ENCODE results near the gene HOXA7. TPM values are rescaled to one million over a fixed set of nuclear protein-coding genes. Genes with fewer than 3 reads are reported as not detected.
A peak's percentile ranks its signal among the peaks of the same experiment; 100 is the strongest.

HOXA7 gene
- total RNA-seq, 1 experiment from 2014 or later: 0.56 TPM

GRCh38 chr7:27185013-27185853, 28.8 kb upstream of the HOXA7 start, which contains the start of gene HOXA11:
Gene HOXA11, minus strand, starts transcription at chr7:27185232. Its CDS starts 88 bp downstream, at chr7:27185144.
- DNase-seq (ENCODE audit: low spot score): no peak
- Histone ChIP-seq H3K36me3 (ENCODE audit: insufficient read depth, low read length, poor library complexity, severe bottlenecking) (no peaks in the 10 kb centered on the region), H3K9me3 (ENCODE audit: low read depth, low read length, poor library complexity, severe bottlenecking) (no peaks in the 10 kb centered on the region), H3K4me3 (ENCODE audit: low read depth, low read length, poor library complexity, severe bottlenecking) (peak within 1 kb of the TSS; percentile 24), H3K27ac (ENCODE audit: low read depth, low read length, poor library complexity, severe bottlenecking) (no peak within 1 kb of the TSS), H3K27me3 (replicated peaks; ENCODE audit: insufficient read depth, low read depth, low read length, poor library complexity) (peaks cover 99% of the 10 kb centered on the region), H3K4me1 (ENCODE audit: insufficient read depth, low read length, poor library complexity, severe bottlenecking) (no peaks in the 10 kb centered on the region)
- no peak for TF ChIP-seq CTCF (conservative IDR thresholded peaks at IDR 0.05; ENCODE audit: low read depth, low read length)
- TF ChIP-seq EZH2 (IDR thresholded peaks at IDR 0.05; ENCODE audit: borderline replicate concordance, low read depth, low read length, poor library complexity, severe bottlenecking): no peak
- intact Hi-C loops (cut with micrococcal nuclease; ENCODE audit: unreplicated experiment): no loop called here
- CTCF ChIA-PET: no interaction called here
- POLR2A ChIA-PET (ENCODE audit: low non-redundant PET): no interaction called here
- no TSS peak for BruUV-seq (replicated peaks)

- no peaks in the 10 kb centered on the region for H3K4me1 ChIP-seq (ENCODE audit: insufficient read depth, low read length, poor library complexity, severe bottlenecking)
- POLR2A ChIA-PET (ENCODE audit: low non-redundant PET): no interaction called here
- H3K27ac ChIP-seq (ENCODE audit: low read depth, low read length, poor library complexity, severe bottlenecking): no peak overlapping the region
- no TSS peak for BruUV-seq (replicated peaks)
- no peaks in the 10 kb centered on the region for H3K36me3 ChIP-seq (ENCODE audit: insufficient read depth, low read length, poor library complexity, severe bottlenecking)
- no peaks in the 10 kb centered on the region for H3K9me3 ChIP-seq (ENCODE audit: low read depth, low read length, poor library complexity, severe bottlenecking)
- TF ChIP-seq CTCF (conservative IDR thresholded peaks at IDR 0.05; ENCODE audit: low read depth, low read length) (no peak), EZH2 (IDR thresholded peaks at IDR 0.05; ENCODE audit: borderline replicate concordance, low read depth, low read length, poor library complexity, severe bottlenecking) (peak; percentile 100)
- no peak for DNase-seq (ENCODE audit: low spot score)
- peak overlapping the region; percentile 24 for H3K4me3 ChIP-seq (ENCODE audit: low read depth, low read length, poor library complexity, severe bottlenecking)
- H3K27me3 ChIP-seq (replicated peaks; ENCODE audit: insufficient read depth, low read depth, low read length, poor library complexity): peaks cover 98% of the 10 kb centered on the region
- CTCF ChIA-PET: interaction anchor here (0.6 kb wide), 1 partner anchor 909 kb away, joined by 3 read pairs; no protein-coding TSS in a partner anchor
- intact Hi-C loops (cut with micrococcal nuclease; ENCODE audit: unreplicated experiment): no loop called here
Measured at GRCh38 chr7:27184337-27185012, 28.0 kb upstream of the HOXA7 start.

GRCh38 chr7:27183682-27184336, 27.3 kb upstream of the HOXA7 start:
- H3K9me3 ChIP-seq (ENCODE audit: low read depth, low read length, poor library complexity, severe bottlenecking): no peaks in the 10 kb centered on the region
- BruUV-seq (replicated peaks): no TSS peak
- TF ChIP-seq CTCF (conservative IDR thresholded peaks at IDR 0.05; ENCODE audit: low read depth, low read length): no peak
- no peak for TF ChIP-seq EZH2 (IDR thresholded peaks at IDR 0.05; ENCODE audit: borderline replicate concordance, low read depth, low read length, poor library complexity, severe bottlenecking)
- POLR2A ChIA-PET (ENCODE audit: low non-redundant PET): no interaction called here
- H3K36me3 ChIP-seq (ENCODE audit: insufficient read depth, low read length, poor library complexity, severe bottlenecking): no peaks in the 10 kb centered on the region
- H3K4me3 ChIP-seq (ENCODE audit: low read depth, low read length, poor library complexity, severe bottlenecking): peak overlapping the region; percentile 24
- H3K27ac ChIP-seq (ENCODE audit: low read depth, low read length, poor library complexity, severe bottlenecking): no peak overlapping the region
- intact Hi-C loops (cut with micrococcal nuclease; ENCODE audit: unreplicated experiment): no loop called here
- no peaks in the 10 kb centered on the region for H3K4me1 ChIP-seq (ENCODE audit: insufficient read depth, low read length, poor library complexity, severe bottlenecking)
- peaks cover 98% of the 10 kb centered on the region for H3K27me3 ChIP-seq (replicated peaks; ENCODE audit: insufficient read depth, low read depth, low read length, poor library complexity)
- CTCF ChIA-PET: interaction anchor here (0.6 kb wide), 1 partner anchor 910 kb away, joined by 3 read pairs; no protein-coding TSS in a partner anchor
- DNase-seq (ENCODE audit: low spot score): peak; percentile 29

Measured in A673 (cell line).